WTC11 (cell line): ENCODE data around the gene OCEL1. TPM values are rescaled to one million over a fixed set of nuclear protein-coding genes. Genes with fewer than 3 reads are reported as not detected.

ENCODE experiments used
- ATAC-seq: fragments of 200-7000 bp; cut with Tn5 transposase; 2 replicates; pipeline ENCODE4 v1.10.0; 2021; ENCODE audit warnings: mild to moderate bottlenecking, moderate library complexity
- CTCF ChIA-PET: fragments of 300-600 bp; sonication (Branson Sonifier 250); formaldehyde crosslinking; loops from one replicate; lab custom pipeline; 2021; ENCODE audit warnings: antibody characterized with exemption; lab: Charles Lee
- POLR2A ChIA-PET: fragments of 350-600 bp; sonication (Branson Sonifier 250); formaldehyde crosslinking; loops from one replicate; lab custom pipeline; 2021; ENCODE audit warnings: antibody characterized with exemption; lab: Charles Lee
- DNase-seq: peaks from one replicate; pipeline ENCODE4 v3.0.0; 2021; ENCODE audit warnings: low spot score
- H3K27ac Mint-ChIP-seq: 2 replicates; pipeline ENCODE4 v1.8.0; 2021; ENCODE audit warnings: mixed read lengths
- H3K27me3 Mint-ChIP-seq: 2 replicates; pipeline ENCODE4 v1.8.0; 2021; ENCODE audit warnings: low read depth, mild to moderate bottlenecking, moderate library complexity, mixed read lengths
- H3K36me3 Mint-ChIP-seq: 2 replicates; pipeline ENCODE4 v1.8.0; 2021; ENCODE audit warnings: mixed read lengths
- H3K4me1 Mint-ChIP-seq: 2 replicates; pipeline ENCODE4 v1.8.0; 2022; ENCODE audit warnings: mixed read lengths
- H3K4me3 Mint-ChIP-seq: 2 replicates; pipeline ENCODE4 v1.8.0; 2021; ENCODE audit warnings: mild to moderate bottlenecking, moderate library complexity, mixed read lengths
- H3K9me3 Mint-ChIP-seq: 2 replicates; pipeline ENCODE4 v1.8.0; 2021; ENCODE audit warnings: mixed read lengths
- CBFB ChIP-seq: sonication (generic); formaldehyde crosslinking; IDR thresholded peaks from 2 replicates; pipeline ENCODE4 v1.8.1; 2022; ENCODE audit warnings: mild to moderate bottlenecking, low read depth, missing genetic modification reagents
- ETV6 ChIP-seq: sonication (generic); formaldehyde crosslinking; IDR thresholded peaks from 2 replicates; pipeline ENCODE4 v1.8.1; 2022; ENCODE audit warnings: mild to moderate bottlenecking, missing genetic modification reagents
- GABPB1 ChIP-seq: sonication (generic); formaldehyde crosslinking; IDR thresholded peaks from 2 replicates; pipeline ENCODE4 v1.8.1; 2023; ENCODE audit warnings: mild to moderate bottlenecking, missing genetic modification reagents
- JAZF1 ChIP-seq: fragments of 250-450 bp; sonication (Bioruptor Pico); IDR thresholded peaks from 2 replicates; pipeline ENCODE4 v1.9.0; 2021; ENCODE audit warnings: moderate library complexity, mild to moderate bottlenecking, inconsistent platforms
- KAT7 ChIP-seq: sonication (generic); formaldehyde crosslinking; IDR thresholded peaks from 2 replicates; pipeline ENCODE4 v1.8.1; 2023; ENCODE audit warnings: missing genetic modification reagents, mild to moderate bottlenecking, borderline replicate concordance
- NR3C1 ChIP-seq: sonication (generic); formaldehyde crosslinking; conservative IDR thresholded peaks from 2 replicates; pipeline ENCODE4 v1.8.1; 2023; ENCODE audit warnings: low read depth, mild to moderate bottlenecking, missing genetic modification reagents
- RELA ChIP-seq: sonication (generic); formaldehyde crosslinking; IDR thresholded peaks from 2 replicates; pipeline ENCODE4 v1.8.1; 2022; ENCODE audit warnings: missing genetic modification reagents, mild to moderate bottlenecking, borderline replicate concordance
- SMAD3 ChIP-seq: sonication (generic); formaldehyde crosslinking; IDR thresholded peaks from 2 replicates; pipeline ENCODE4 v1.8.0; 2022; ENCODE audit warnings: missing genetic modification reagents, mild to moderate bottlenecking, borderline replicate concordance
- ZNF671 ChIP-seq: fragments of 250-450 bp; sonication (Bioruptor Pico); IDR thresholded peaks from 2 replicates; pipeline ENCODE4 v1.8.0; 2021; ENCODE audit warnings: mild to moderate bottlenecking
- total RNA-seq: library from RNA; stranded (reverse); gene quantifications from 3 replicates; pipeline ENCODE4 v1.2.3, GENCODE V29; 2021
- TF ChIP-seq, protein P1 (sequence below): sonication (generic); formaldehyde crosslinking; IDR thresholded peaks from 2 replicates; pipeline ENCODE4 v1.8.1; 2023; ENCODE audit warnings: mild to moderate bottlenecking, missing genetic modification reagents, moderate library complexity
- TF ChIP-seq, protein P2 (sequence below): fragments of 250-450 bp; sonication (Bioruptor Pico); IDR thresholded peaks from 2 replicates; pipeline ENCODE4 v1.9.0; 2021; ENCODE audit warnings: mild to moderate bottlenecking
- TF ChIP-seq, protein P3 (sequence below): sonication (generic); formaldehyde crosslinking; IDR thresholded peaks from 2 replicates; pipeline ENCODE4 v1.8.1; 2022; ENCODE audit warnings: low read depth, missing genetic modification reagents, borderline replicate concordance
- TF ChIP-seq, protein P4 (sequence below): sonication (generic); formaldehyde crosslinking; IDR thresholded peaks from 2 replicates; pipeline ENCODE4 v1.8.0; 2022; ENCODE audit warnings: missing genetic modification reagents
- TF ChIP-seq, protein P5 (sequence below): sonication (generic); formaldehyde crosslinking; IDR thresholded peaks from 2 replicates; pipeline ENCODE4 v1.8.1; 2023; ENCODE audit warnings: mild to moderate bottlenecking, moderate library complexity, missing genetic modification reagents
- TF ChIP-seq, protein P6 (sequence below): sonication (generic); formaldehyde crosslinking; IDR thresholded peaks from 2 replicates; pipeline ENCODE4 v1.8.0; 2022; ENCODE audit warnings: mild to moderate bottlenecking, missing genetic modification reagents

Gene OCEL1
- total RNA-seq, 1 experiment from 2014 or later, result 34.0 TPM

DNA sequence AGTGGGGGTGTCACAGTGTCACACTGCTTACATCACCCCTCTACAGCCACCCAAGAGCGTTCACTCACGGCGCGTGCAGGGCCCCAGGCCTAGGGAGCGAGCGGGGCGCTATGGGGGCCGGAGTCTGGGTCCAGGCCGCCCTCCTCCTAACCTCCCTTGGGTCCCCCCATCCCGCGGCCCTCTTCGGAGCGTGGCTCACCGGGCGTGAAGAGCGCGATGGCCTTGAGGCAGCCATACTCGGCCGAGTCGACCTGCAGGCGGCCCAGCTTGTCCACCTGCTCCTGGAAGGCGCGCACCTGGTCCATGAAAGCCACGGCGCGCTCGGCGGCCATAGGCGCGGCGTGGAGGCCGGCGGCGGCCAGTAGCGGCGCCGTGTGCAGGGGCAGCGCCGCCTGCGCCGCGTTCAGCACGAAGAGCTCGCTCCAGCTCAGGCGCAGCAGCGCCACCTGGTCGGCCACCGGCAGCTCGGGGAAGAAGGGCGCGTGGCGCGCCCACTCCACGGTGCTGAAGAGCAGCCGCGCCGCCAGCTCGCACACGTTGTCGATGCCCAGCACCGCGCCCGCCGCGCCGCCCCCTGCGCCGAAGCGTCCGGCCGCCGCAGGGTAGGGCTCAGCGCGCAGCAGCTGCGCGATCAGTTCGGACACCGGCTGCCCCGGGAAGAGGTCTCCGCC, 9.4 kb downstream of the OCEL1 start (continued):
- TF ChIP-seq, protein P1, sequence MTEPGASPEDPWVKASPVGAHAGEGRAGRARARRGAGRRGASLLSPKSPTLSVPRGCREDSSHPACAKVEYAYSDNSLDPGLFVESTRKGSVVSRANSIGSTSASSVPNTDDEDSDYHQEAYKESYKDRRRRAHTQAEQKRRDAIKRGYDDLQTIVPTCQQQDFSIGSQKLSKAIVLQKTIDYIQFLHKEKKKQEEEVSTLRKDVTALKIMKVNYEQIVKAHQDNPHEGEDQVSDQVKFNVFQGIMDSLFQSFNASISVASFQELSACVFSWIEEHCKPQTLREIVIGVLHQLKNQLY, result 0 out of 2 replicates have a peak, but pooled peaks have one; percentile 37
- no peak for TF ChIP-seq JAZF1 (CRISPR knock-in tag)

DNA sequence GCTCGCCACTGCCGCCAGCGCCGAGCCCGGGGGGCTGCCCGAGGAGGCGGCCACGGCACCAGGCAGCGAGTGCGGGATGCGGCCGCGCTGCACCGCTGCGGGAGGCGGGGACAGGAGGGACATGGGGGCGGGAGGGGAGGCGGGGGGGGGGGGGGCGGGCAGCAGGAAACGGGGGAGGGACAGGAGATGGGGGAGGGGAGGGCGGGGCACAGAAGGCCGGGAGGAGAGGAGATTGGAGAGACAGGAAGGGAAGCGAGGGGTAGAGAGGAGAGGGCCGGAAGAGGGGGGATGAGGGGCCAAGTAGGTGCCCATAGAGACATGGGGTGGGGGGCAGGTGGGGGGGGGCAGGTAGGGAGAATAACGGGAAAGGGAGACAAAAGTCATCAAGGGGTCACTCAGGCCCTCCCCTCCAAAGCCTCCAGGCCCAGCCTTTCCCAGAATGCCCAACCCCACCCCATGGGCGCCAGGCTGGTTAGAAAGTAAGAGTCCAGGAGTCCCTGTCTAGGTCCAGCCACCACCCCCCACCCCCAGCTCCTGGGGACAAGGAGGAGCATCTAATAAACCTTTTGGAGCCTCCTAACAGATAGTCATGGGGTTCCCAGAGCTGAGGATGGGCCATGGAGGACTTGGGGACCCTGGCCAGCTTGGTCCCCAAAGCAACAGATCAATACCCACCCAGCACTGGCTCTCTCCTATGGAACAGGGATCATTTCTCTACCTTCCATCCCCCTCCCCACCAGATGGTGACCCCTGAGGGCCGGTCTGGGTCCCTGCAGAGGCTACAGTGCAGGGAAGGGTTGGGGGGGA, 10.1 kb downstream of the OCEL1 start:
- TF ChIP-seq SMAD3 (CRISPR knock-in tag), result no peak
- TF ChIP-seq KAT7 (CRISPR knock-in tag), result 0 out of 2 replicates have a peak, but pooled peaks have one; percentile 26
- 0 out of 2 replicates have a peak, but pooled peaks have one; percentile 5 for TF ChIP-seq RELA (CRISPR knock-in tag)
- no peak for TF ChIP-seq CBFB (CRISPR knock-in tag)
- TF ChIP-seq, protein P2, sequence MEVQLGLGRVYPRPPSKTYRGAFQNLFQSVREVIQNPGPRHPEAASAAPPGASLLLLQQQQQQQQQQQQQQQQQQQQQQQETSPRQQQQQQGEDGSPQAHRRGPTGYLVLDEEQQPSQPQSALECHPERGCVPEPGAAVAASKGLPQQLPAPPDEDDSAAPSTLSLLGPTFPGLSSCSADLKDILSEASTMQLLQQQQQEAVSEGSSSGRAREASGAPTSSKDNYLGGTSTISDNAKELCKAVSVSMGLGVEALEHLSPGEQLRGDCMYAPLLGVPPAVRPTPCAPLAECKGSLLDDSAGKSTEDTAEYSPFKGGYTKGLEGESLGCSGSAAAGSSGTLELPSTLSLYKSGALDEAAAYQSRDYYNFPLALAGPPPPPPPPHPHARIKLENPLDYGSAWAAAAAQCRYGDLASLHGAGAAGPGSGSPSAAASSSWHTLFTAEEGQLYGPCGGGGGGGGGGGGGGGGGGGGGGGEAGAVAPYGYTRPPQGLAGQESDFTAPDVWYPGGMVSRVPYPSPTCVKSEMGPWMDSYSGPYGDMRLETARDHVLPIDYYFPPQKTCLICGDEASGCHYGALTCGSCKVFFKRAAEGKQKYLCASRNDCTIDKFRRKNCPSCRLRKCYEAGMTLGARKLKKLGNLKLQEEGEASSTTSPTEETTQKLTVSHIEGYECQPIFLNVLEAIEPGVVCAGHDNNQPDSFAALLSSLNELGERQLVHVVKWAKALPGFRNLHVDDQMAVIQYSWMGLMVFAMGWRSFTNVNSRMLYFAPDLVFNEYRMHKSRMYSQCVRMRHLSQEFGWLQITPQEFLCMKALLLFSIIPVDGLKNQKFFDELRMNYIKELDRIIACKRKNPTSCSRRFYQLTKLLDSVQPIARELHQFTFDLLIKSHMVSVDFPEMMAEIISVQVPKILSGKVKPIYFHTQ (CRISPR knock-in tag), result no peak
- TF ChIP-seq ZNF671 (CRISPR knock-in tag), result no peak
- Mint-ChIP-seq H3K27me3 (no peaks in the 10 kb centered on the region), H3K9me3 (no peaks in the 10 kb centered on the region), H3K4me1 (peaks cover 34% of the 10 kb centered on the region), H3K36me3 (peaks cover 34% of the 10 kb centered on the region), H3K4me3 (peak overlapping the region; percentile 80; the same call in 1 of the 2 replicates), H3K27ac (peak overlapping the region; percentile 78; the same call in 1 of the 2 replicates)
- POLR2A ChIA-PET, result interaction anchor here (0.5 to 2.8 kb wide), 5 partner anchors 9 to 400 kb away, joined by 3 to 9 read pairs (median 5); partner anchors contain the start of genes BABAM1 and OCEL1
- ATAC-seq (peak; percentile 33), DNase-seq (peak; percentile 62)
- CTCF ChIA-PET, result interaction anchor here (1.0 to 3.2 kb wide), 9 partner anchors 8 to 189 kb away, joined by 3 to 12 read pairs (median 7); partner anchors contain the start of genes MRPL34, OCEL1 and USE1

DNA sequence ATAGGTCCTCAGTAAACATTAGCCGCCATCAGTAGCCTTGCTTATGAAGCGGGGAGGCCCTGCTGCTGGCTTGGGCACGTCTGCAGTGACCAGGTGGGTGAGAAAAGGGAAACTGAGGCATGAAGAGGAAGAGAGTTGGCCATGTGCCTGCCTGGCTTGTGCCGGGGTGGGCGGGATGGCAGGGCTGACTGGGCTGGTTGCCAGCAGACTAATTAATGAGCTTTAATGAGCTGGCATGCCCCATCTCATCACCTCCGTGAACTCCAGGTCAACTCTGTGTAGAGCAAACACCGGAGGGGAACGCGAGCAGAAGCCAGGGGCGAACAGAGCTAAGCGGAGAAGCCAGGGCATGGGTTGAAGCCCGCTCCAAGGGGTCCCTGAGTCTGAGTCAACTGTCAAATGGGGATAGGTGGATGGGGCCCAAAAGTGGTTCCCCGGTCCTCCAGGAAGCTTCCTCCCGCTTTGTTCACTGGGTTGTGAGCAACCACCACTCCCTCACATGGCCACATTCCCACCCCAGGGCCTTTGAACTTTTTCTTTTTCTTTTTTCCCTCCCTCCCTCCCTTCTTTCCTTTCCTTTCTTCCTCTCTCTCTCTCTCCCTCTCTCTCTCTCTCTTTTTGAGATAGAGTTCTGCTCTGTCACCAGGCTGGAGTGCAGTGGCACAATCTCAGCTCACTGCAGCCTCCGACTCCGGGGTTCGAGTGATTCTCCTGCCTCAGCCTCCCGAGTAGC, 11.0 kb downstream of the OCEL1 start:
- CTCF ChIA-PET, result interaction anchor here (1.0 to 3.2 kb wide), 4 partner anchors 10 to 55 kb away, joined by 3 to 12 read pairs (median 5); partner anchors contain the start of gene USE1
- H3K4me3 Mint-ChIP-seq, result no peak overlapping the region
- POLR2A ChIA-PET, result interaction anchor here (1.2 to 2.8 kb wide), 3 partner anchors 8 to 30 kb away, joined by 4 to 9 read pairs (median 8); partner anchors contain the start of genes BABAM1 and OCEL1

More for the DNA sequence above, 11.0 kb downstream of the OCEL1 start:
- peaks cover 40% of the 10 kb centered on the region for H3K4me1 Mint-ChIP-seq
- no peaks in the 10 kb centered on the region for H3K9me3 Mint-ChIP-seq
- ATAC-seq (no peak), DNase-seq (no peak)
- H3K27me3 Mint-ChIP-seq, result no peaks in the 10 kb centered on the region
- TF ChIP-seq GABPB1 (no peak), ETV6 (CRISPR knock-in tag) (no peak), NR3C1 (no peak)
- TF ChIP-seq, protein P3, sequence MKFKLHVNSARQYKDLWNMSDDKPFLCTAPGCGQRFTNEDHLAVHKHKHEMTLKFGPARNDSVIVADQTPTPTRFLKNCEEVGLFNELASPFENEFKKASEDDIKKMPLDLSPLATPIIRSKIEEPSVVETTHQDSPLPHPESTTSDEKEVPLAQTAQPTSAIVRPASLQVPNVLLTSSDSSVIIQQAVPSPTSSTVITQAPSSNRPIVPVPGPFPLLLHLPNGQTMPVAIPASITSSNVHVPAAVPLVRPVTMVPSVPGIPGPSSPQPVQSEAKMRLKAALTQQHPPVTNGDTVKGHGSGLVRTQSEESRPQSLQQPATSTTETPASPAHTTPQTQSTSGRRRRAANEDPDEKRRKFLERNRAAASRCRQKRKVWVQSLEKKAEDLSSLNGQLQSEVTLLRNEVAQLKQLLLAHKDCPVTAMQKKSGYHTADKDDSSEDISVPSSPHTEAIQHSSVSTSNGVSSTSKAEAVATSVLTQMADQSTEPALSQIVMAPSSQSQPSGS (CRISPR knock-in tag), result no peak
- TF ChIP-seq, protein P4, sequence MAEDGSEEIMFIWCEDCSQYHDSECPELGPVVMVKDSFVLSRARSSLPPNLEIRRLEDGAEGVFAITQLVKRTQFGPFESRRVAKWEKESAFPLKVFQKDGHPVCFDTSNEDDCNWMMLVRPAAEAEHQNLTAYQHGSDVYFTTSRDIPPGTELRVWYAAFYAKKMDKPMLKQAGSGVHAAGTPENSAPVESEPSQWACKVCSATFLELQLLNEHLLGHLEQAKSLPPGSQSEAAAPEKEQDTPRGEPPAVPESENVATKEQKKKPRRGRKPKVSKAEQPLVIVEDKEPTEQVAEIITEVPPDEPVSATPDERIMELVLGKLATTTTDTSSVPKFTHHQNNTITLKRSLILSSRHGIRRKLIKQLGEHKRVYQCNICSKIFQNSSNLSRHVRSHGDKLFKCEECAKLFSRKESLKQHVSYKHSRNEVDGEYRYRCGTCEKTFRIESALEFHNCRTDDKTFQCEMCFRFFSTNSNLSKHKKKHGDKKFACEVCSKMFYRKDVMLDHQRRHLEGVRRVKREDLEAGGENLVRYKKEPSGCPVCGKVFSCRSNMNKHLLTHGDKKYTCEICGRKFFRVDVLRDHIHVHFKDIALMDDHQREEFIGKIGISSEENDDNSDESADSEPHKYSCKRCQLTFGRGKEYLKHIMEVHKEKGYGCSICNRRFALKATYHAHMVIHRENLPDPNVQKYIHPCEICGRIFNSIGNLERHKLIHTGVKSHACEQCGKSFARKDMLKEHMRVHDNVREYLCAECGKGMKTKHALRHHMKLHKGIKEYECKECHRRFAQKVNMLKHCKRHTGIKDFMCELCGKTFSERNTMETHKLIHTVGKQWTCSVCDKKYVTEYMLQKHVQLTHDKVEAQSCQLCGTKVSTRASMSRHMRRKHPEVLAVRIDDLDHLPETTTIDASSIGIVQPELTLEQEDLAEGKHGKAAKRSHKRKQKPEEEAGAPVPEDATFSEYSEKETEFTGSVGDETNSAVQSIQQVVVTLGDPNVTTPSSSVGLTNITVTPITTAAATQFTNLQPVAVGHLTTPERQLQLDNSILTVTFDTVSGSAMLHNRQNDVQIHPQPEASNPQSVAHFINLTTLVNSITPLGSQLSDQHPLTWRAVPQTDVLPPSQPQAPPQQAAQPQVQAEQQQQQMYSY (CRISPR knock-in tag), result no peak
- TF ChIP-seq, protein P5, sequence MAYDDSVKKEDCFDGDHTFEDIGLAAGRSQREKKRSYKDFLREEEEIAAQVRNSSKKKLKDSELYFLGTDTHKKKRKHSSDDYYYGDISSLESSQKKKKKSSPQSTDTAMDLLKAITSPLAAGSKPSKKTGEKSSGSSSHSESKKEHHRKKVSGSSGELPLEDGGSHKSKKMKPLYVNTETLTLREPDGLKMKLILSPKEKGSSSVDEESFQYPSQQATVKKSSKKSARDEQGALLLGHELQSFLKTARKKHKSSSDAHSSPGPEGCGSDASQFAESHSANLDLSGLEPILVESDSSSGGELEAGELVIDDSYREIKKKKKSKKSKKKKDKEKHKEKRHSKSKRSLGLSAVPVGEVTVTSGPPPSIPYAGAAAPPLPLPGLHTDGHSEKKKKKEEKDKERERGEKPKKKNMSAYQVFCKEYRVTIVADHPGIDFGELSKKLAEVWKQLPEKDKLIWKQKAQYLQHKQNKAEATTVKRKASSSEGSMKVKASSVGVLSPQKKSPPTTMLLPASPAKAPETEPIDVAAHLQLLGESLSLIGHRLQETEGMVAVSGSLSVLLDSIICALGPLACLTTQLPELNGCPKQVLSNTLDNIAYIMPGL, result no peak
- TF ChIP-seq, protein P6, sequence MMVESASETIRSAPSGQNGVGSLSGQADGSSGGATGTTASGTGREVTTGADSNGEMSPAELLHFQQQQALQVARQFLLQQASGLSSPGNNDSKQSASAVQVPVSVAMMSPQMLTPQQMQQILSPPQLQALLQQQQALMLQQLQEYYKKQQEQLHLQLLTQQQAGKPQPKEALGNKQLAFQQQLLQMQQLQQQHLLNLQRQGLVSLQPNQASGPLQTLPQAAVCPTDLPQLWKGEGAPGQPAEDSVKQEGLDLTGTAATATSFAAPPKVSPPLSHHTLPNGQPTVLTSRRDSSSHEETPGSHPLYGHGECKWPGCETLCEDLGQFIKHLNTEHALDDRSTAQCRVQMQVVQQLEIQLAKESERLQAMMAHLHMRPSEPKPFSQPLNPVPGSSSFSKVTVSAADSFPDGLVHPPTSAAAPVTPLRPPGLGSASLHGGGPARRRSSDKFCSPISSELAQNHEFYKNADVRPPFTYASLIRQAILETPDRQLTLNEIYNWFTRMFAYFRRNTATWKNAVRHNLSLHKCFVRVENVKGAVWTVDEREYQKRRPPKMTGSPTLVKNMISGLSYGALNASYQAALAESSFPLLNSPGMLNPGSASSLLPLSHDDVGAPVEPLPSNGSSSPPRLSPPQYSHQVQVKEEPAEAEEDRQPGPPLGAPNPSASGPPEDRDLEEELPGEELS (CRISPR knock-in tag), result no peak
- peak overlapping the region; percentile 78 for H3K27ac Mint-ChIP-seq
- peaks cover 28% of the 10 kb centered on the region for H3K36me3 Mint-ChIP-seq
